AG08396 (cell line): ENCODE measurements around the gene RDH13.
"Not testable (repeated sequence)": the region's sequence is repeated elsewhere in the genome, so short reads cannot be mapped to it uniquely, and the experiment has no call there.

Source experiments
- DNase-seq: peaks from one replicate; pipeline ENCODE4 v3.0.0; 2012; ENCODE audit warnings: low spot score, mixed read lengths

Gene RDH13

GRCh38 chr19:55014714-55015113, 48.2 kb downstream of the RDH13 start:
- DNase-seq: no peak

- no peak for DNase-seq
These were observed 49.4 kb downstream of the RDH13 start for GRCh38 chr19:55013596-55013995.

- DNase-seq: no peak
These were observed 50.6 kb downstream of the RDH13 start for GRCh38 chr19:55012306-55012705.

GRCh38 chr19:55010561-55010960, 52.4 kb downstream of the RDH13 start:
- DNase-seq: not testable (repeated sequence)

- not testable (repeated sequence) for DNase-seq
These were observed 54.2 kb downstream of the RDH13 start for GRCh38 chr19:55008781-55009180.

- not testable (repeated sequence) for DNase-seq
These were observed 54.8 kb downstream of the RDH13 start for GRCh38 chr19:55008189-55008588.

- DNase-seq: not testable (repeated sequence)
These were observed 55.4 kb downstream of the RDH13 start for GRCh38 chr19:55007537-55007936.

GRCh38 chr19:55006795-55007194, 56.2 kb downstream of the RDH13 start:
- not testable (repeated sequence) for DNase-seq

GRCh38 chr19:55005684-55006488, 57.1 kb downstream of the RDH13 start:
- DNase-seq: no peak

- DNase-seq: no peak
These were observed 62.2 kb downstream of the RDH13 start for GRCh38 chr19:55000761-55001160.

- DNase-seq: not testable (repeated sequence)
These were observed 64.2 kb downstream of the RDH13 start for GRCh38 chr19:54998751-54999239.

- no peak for DNase-seq
These were observed 67.4 kb downstream of the RDH13 start for GRCh38 chr19:54995561-54995960.
